Mesendoderm (in vitro differentiated cells): Measurements from ENCODE around the gene LMX1A.
A peak's percentile ranks its signal among the peaks of the same experiment; 100 is the strongest.

Experiments
- DNase-seq: peaks from one replicate; pipeline ENCODE4 v3.0.0; 2013
- H2AK5ac ChIP-seq: 2 replicates; pipeline ENCODE4 v1.6.1; 2013; ENCODE audit warnings: low read length, inconsistent platforms
- H2BK120ac ChIP-seq: 2 replicates; pipeline ENCODE4 v1.6.1; 2013; ENCODE audit warnings: low read depth, mild to moderate bottlenecking, low read length, moderate library complexity, mixed read lengths
- H2BK15ac ChIP-seq: replicated peaks from 2 replicates; pipeline ENCODE4 v1.6.1; 2013; ENCODE audit warnings: low read depth, mild to moderate bottlenecking, moderate library complexity
- H2BK5ac ChIP-seq: 2 replicates; pipeline ENCODE4 v1.6.1; 2013; ENCODE audit warnings: low read length, inconsistent platforms
- H3K18ac ChIP-seq: 2 replicates; pipeline ENCODE4 v1.6.1; 2013; ENCODE audit warnings: mild to moderate bottlenecking, low read length, mixed read lengths
- H3K23ac ChIP-seq: one replicate; pipeline ENCODE4 v1.6.1; 2013; ENCODE audit warnings: low read length
- H3K27ac ChIP-seq: 2 replicates; pipeline ENCODE4 v1.5.1; 2013; ENCODE audit warnings: low read depth, mild to moderate bottlenecking, inconsistent platforms, low read length, moderate library complexity
- H3K27me3 ChIP-seq: 2 replicates; pipeline ENCODE4 v1.6.1; 2013; ENCODE audit warnings: low read length, control low read depth, mild to moderate bottlenecking, inconsistent platforms; ENCODE audit not compliant: insufficient read depth, poor library complexity
- H3K36me3 ChIP-seq: 2 replicates; pipeline ENCODE4 v1.6.1; 2013; ENCODE audit warnings: low read length, inconsistent platforms; ENCODE audit not compliant: control insufficient read depth, insufficient read depth
- H3K4ac ChIP-seq: one replicate; pipeline ENCODE4 v1.6.1; 2013; ENCODE audit warnings: low read depth, mild to moderate bottlenecking, low read length, moderate library complexity
- H3K4me1 ChIP-seq: 2 replicates; pipeline ENCODE4 v1.6.1; 2013; ENCODE audit warnings: low read depth, low read length, inconsistent platforms; ENCODE audit not compliant: control insufficient read depth
- H3K4me2 ChIP-seq: 2 replicates; pipeline ENCODE4 v1.6.1; 2013; ENCODE audit warnings: low read length
- H3K4me3 ChIP-seq: 2 replicates; pipeline ENCODE4 v1.5.1; 2013; ENCODE audit warnings: mild to moderate bottlenecking, low read length
- H3K56ac ChIP-seq: one replicate; pipeline ENCODE4 v1.6.1; 2013; ENCODE audit warnings: low read length
- H3K79me1 ChIP-seq: 2 replicates; pipeline ENCODE4 v1.6.1; 2013; ENCODE audit warnings: low read length, inconsistent platforms
- H3K79me2 ChIP-seq: 2 replicates; pipeline ENCODE4 v1.6.1; 2013; ENCODE audit warnings: mild to moderate bottlenecking, low read length; ENCODE audit not compliant: control insufficient read depth, insufficient read depth
- H3K9ac ChIP-seq: 2 replicates; pipeline ENCODE4 v1.6.1; 2013; ENCODE audit warnings: low read length, inconsistent platforms
- H4K5ac ChIP-seq: one replicate; pipeline ENCODE4 v1.6.1; 2013; ENCODE audit warnings: low read length
- H4K8ac ChIP-seq: one replicate; pipeline ENCODE4 v1.6.1; 2013; ENCODE audit warnings: low read depth, mild to moderate bottlenecking, control low read depth, low read length, moderate library complexity
- WGBS: extraction: QIAGEN DNeasy Blood & Tissue Kit; methylation state at CpG from one replicate; pipeline ENCODE4 v1.1.7; 2013; ENCODE audit warnings: low lambda C conversion rate, missing lambda C conversion rate; ENCODE audit not compliant: insufficient coverage; ENCODE audit errors: extremely low coverage; 5-methylcytosine and 5-hydroxymethylcytosine counted together

Gene LMX1A

DNA sequence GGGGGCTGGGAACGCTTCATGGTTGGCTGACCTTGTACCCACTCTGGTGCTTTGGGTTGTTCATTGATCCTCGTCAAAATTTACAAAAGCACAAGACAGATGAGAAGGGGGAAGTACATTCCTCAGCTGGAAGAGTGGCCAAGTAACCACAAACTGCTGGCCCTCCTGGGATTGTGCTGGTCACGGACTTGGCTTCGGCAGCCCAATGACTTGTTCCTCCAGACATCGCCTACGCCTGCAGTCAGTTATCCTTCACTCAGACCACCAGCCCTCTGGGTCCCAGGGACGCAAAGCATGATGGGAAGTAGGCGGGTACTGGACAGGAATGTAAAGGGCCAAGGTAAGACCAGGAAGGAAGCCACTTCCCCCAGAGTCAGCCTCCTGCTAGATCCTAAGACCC lies 53.1 kb downstream of the LMX1A start:
- Histone ChIP-seq H3K4me3 (no peak overlapping the region), H3K79me2 (no peaks in the 10 kb centered on the region), H3K27ac (no peak overlapping the region), H3K18ac (no peak overlapping the region), H3K9ac (no peak overlapping the region), H4K8ac (no peak overlapping the region), H2BK5ac (no peak overlapping the region), H2AK5ac (no peak overlapping the region), H3K23ac (no peak overlapping the region), H3K79me1 (no peaks in the 10 kb centered on the region), H3K4me2 (no peak overlapping the region), H2BK120ac (no peak overlapping the region), H2BK15ac (no peak overlapping the region), H3K4ac (no peak overlapping the region), H4K5ac (no peak overlapping the region), H3K36me3 (no peaks in the 10 kb centered on the region), H3K27me3 (no peaks in the 10 kb centered on the region), H3K4me1 (no peaks in the 10 kb centered on the region), H3K56ac (no peak overlapping the region)
- no CpG with 5 or more reads among the region's 8 CpGs for WGBS
- peak; percentile 31 for DNase-seq

DNA sequence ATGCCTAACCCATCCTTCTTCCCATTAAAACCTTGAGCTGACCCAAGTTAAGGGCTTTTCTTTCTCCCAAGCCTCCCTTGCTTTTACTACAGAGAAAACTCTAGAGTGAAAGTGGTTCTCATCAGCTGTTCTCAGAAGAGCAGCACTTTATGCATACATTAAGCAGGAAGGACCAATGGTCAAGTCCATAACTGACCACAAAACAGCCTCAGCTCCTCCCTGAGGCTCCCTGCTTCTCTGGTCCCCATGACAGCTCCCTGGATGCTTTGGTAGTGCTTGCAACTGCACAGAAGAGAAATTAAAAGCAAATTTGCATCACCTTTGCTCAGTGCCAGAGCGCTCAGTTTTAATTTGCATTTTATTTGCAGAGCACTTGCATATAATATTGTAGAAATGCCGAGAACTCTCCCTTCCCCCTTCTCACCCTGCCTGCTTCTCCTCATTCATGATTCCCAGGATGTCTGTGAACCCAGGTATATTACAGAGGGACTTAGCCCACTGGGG lies 56.1 kb downstream of the LMX1A start:
- no peak overlapping the region for H3K9ac ChIP-seq
- DNase-seq = no peak
- H2BK120ac ChIP-seq = no peak overlapping the region
- H2BK15ac ChIP-seq = no peak overlapping the region
- WGBS = no CpG with 5 or more reads among the region's 2 CpGs
- no peaks in the 10 kb centered on the region for H3K79me1 ChIP-seq
- no peak overlapping the region for H3K56ac ChIP-seq
- H3K36me3 ChIP-seq = no peaks in the 10 kb centered on the region
- H3K23ac ChIP-seq = no peak overlapping the region
- H3K4me3 ChIP-seq = no peak overlapping the region
- H3K27me3 ChIP-seq = no peaks in the 10 kb centered on the region
- H2AK5ac ChIP-seq = no peak overlapping the region
- no peak overlapping the region for H2BK5ac ChIP-seq
- no peak overlapping the region for H3K4me2 ChIP-seq
- H3K4ac ChIP-seq = no peak overlapping the region
- no peak overlapping the region for H3K18ac ChIP-seq
- no peak overlapping the region for H3K27ac ChIP-seq
- H4K8ac ChIP-seq = no peak overlapping the region
- no peaks in the 10 kb centered on the region for H3K4me1 ChIP-seq
- H3K79me2 ChIP-seq = no peaks in the 10 kb centered on the region
- no peak overlapping the region for H4K5ac ChIP-seq

DNA sequence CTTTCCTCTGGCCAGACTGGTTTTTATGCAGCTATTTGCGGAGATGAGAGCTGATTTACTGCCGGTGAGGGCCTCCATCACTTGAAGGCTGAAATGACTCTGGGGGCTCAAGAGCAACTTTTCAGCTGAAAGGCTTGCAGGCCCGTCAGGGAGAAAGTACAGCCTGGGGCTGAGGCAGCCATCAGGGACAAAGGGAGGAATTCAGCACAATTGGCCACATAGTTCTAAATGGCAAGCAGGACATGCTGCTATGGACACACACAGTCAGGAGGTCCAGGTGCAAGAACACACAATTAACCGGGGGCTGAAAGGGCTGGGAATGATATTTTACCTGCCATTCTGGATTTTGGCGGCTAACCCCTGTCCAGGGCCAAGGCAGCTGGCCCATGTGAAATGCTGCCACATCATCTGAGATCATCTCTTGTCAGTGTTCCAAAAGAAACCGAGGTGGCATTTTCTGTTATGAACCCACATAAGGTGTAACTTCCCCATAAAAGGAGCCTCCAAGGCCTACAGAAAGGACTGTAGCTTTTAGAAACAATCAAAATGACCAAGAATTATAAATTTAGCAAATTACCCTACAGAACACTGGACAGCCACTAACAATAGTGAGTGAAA lies 58.2 kb downstream of the LMX1A start:
- WGBS = no CpG with 5 or more reads among the region's 6 CpGs
- no peak overlapping the region for H3K18ac ChIP-seq
- H3K36me3 ChIP-seq = no peaks in the 10 kb centered on the region
- no peak overlapping the region for H3K56ac ChIP-seq
- H3K4me2 ChIP-seq = no peak overlapping the region
- H3K4ac ChIP-seq = no peak overlapping the region
- H2AK5ac ChIP-seq = no peak overlapping the region
- no peak overlapping the region for H4K5ac ChIP-seq
- H2BK5ac ChIP-seq = no peak overlapping the region
- H2BK120ac ChIP-seq = no peak overlapping the region
- H3K79me2 ChIP-seq = no peaks in the 10 kb centered on the region
- no peak overlapping the region for H3K27ac ChIP-seq
- no peak overlapping the region for H3K23ac ChIP-seq
- H2BK15ac ChIP-seq = no peak overlapping the region
- H4K8ac ChIP-seq = no peak overlapping the region
- H3K27me3 ChIP-seq = no peaks in the 10 kb centered on the region
- H3K9ac ChIP-seq = no peak overlapping the region
- no peaks in the 10 kb centered on the region for H3K79me1 ChIP-seq
- no peak for DNase-seq
- no peaks in the 10 kb centered on the region for H3K4me1 ChIP-seq
- no peak overlapping the region for H3K4me3 ChIP-seq

DNA sequence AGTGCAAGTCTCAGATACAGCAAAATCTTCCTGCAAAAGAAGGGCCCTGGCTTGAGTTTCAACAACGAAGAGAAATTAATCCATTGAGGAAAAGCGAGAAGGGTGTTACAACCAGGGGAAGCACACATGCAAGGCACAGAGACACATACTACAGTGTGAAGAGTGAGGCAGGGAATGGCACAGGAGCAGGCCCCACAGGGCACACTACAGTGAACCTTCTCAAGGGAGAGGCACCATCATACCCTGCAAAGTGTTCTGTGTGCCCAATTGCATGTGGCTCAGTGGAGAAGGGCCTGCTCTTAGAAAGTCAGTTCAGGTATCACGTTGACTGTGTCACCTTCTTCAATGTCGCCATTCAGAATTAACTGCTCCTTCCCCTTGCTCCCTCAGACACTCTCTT lies 60.3 kb downstream of the LMX1A start:
- Histone ChIP-seq H3K4me3 (no peak overlapping the region), H3K4me2 (no peak overlapping the region), H4K8ac (no peak overlapping the region), H3K56ac (no peak overlapping the region), H3K36me3 (no peaks in the 10 kb centered on the region), H3K9ac (no peak overlapping the region), H2BK5ac (no peak overlapping the region), H2BK15ac (no peak overlapping the region), H2AK5ac (no peak overlapping the region), H4K5ac (no peak overlapping the region), H3K18ac (no peak overlapping the region), H3K79me2 (no peaks in the 10 kb centered on the region), H3K4ac (no peak overlapping the region), H3K23ac (no peak overlapping the region), H3K27me3 (no peaks in the 10 kb centered on the region), H3K4me1 (no peaks in the 10 kb centered on the region), H3K27ac (no peak overlapping the region), H3K79me1 (no peaks in the 10 kb centered on the region), H2BK120ac (no peak overlapping the region)
- DNase-seq = no peak
- no CpG with 5 or more reads among the region's 4 CpGs for WGBS

DNA sequence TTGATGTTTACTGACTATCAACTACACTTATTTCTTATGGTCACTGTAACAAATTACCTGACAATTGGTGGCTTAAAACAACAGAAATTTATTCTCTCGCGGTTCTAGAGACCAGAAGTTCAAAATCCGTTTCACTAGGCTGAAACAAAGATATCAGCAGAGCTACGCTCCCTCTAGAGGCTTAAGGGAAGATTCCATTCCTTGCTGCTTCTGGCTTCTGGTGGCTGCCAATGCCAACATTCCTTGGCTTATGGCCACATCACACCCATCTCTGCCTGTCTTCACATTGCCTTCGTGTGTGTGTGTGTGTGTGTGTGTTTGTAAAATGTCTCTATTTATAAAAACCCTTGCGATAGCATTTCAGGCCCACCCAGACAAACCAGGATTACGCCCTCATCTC lies 66.4 kb downstream of the LMX1A start:
- Histone ChIP-seq H4K5ac (no peak overlapping the region), H2BK5ac (no peak overlapping the region), H3K4me1 (peaks cover 6% of the 10 kb centered on the region), H3K9ac (no peak overlapping the region), H3K18ac (no peak overlapping the region), H3K79me1 (no peaks in the 10 kb centered on the region), H4K8ac (no peak overlapping the region), H3K4me3 (no peak overlapping the region), H2AK5ac (no peak overlapping the region), H2BK120ac (no peak overlapping the region), H3K36me3 (no peaks in the 10 kb centered on the region), H3K27me3 (no peaks in the 10 kb centered on the region), H3K27ac (no peak overlapping the region), H3K4me2 (no peak overlapping the region), H3K23ac (no peak overlapping the region), H3K4ac (no peak overlapping the region), H3K56ac (no peak overlapping the region), H2BK15ac (no peak overlapping the region), H3K79me2 (no peaks in the 10 kb centered on the region)
- no CpG with 5 or more reads among the region's 7 CpGs for WGBS
- peak; percentile 33 for DNase-seq

GRCh38 chr1:165289556-165289955 lies 67.0 kb downstream of the LMX1A start:
- no peaks in the 10 kb centered on the region for H3K79me2 ChIP-seq
- H3K36me3 ChIP-seq = no peaks in the 10 kb centered on the region
- no peak overlapping the region for H2BK15ac ChIP-seq
- no peak overlapping the region for H2AK5ac ChIP-seq
- no peak overlapping the region for H2BK5ac ChIP-seq
- H3K23ac ChIP-seq = no peak overlapping the region
- H3K56ac ChIP-seq = no peak overlapping the region
- H3K18ac ChIP-seq = no peak overlapping the region
- no peak overlapping the region for H3K4ac ChIP-seq
- H4K8ac ChIP-seq = no peak overlapping the region
- no peak overlapping the region for H3K27ac ChIP-seq
- H2BK120ac ChIP-seq = no peak overlapping the region
- WGBS = no CpG with 5 or more reads among the region's 3 CpGs
- no peaks in the 10 kb centered on the region for H3K27me3 ChIP-seq
- H3K4me2 ChIP-seq = no peak overlapping the region
- no peak for DNase-seq
- H3K4me3 ChIP-seq = no peak overlapping the region
- peaks cover 6% of the 10 kb centered on the region for H3K4me1 ChIP-seq
- no peaks in the 10 kb centered on the region for H3K79me1 ChIP-seq
- no peak overlapping the region for H3K9ac ChIP-seq
- H4K5ac ChIP-seq = no peak overlapping the region
